Parathyroid adenoma (tissue), 2 donors: Measurements from ENCODE around the gene GAS7.

ENCODE experiments used
- H2AFZ ChIP-seq: fragments of 300-600 bp; sonication (generic); one replicate; pipeline ENCODE4 v1.7.0; 2017; ENCODE audit warnings: antibody characterized with exemption, mild to moderate bottlenecking
- H3K27ac ChIP-seq: fragments of 300-600 bp; sonication (generic); one replicate; pipeline ENCODE4 v1.7.0; 2017
- H3K27me3 ChIP-seq: fragments of 300-600 bp; sonication (generic); one replicate; pipeline ENCODE4 v1.7.0; 2017; ENCODE audit warnings: low read length; ENCODE audit not compliant: control insufficient read depth, insufficient read depth
- H3K36me3 ChIP-seq: fragments of 300-600 bp; sonication (generic); one replicate; pipeline ENCODE4 v1.7.0; 2017; ENCODE audit warnings: low read length; ENCODE audit not compliant: control insufficient read depth, insufficient read depth
- H3K4me1 ChIP-seq: fragments of 300-600 bp; sonication (generic); one replicate; pipeline ENCODE4 v1.7.0; 2017; ENCODE audit warnings: control low read depth
- H3K4me2 ChIP-seq: fragments of 300-600 bp; sonication (generic); one replicate; pipeline ENCODE4 v1.7.0; 2017; ENCODE audit warnings: low read length
- H3K4me3 ChIP-seq: fragments of 300-600 bp; sonication (generic); one replicate; pipeline ENCODE4 v1.7.0; 2017; ENCODE audit warnings: low read depth, low read length
- H3K79me2 ChIP-seq: fragments of 300-600 bp; sonication (generic); one replicate; pipeline ENCODE4 v1.7.0; 2017; ENCODE audit warnings: control low read depth
- H3K9ac ChIP-seq: fragments of 300-600 bp; sonication (generic); one replicate; pipeline ENCODE4 v1.7.0; 2017; ENCODE audit warnings: mild to moderate bottlenecking
- H3K9me3 ChIP-seq: fragments of 300-600 bp; sonication (generic); one replicate; pipeline ENCODE4 v1.7.0; 2017; ENCODE audit warnings: low read length; ENCODE audit not compliant: control insufficient read depth
- CTCF ChIP-seq: fragments of 300-600 bp; sonication (generic); IDR thresholded peaks from one replicate; pipeline ENCODE4 v1.7.0; 2017; ENCODE audit warnings: antibody characterized with exemption, mild to moderate bottlenecking
- donor health status: primary hyperparathyroidism.

The GAS7 gene

DNA sequence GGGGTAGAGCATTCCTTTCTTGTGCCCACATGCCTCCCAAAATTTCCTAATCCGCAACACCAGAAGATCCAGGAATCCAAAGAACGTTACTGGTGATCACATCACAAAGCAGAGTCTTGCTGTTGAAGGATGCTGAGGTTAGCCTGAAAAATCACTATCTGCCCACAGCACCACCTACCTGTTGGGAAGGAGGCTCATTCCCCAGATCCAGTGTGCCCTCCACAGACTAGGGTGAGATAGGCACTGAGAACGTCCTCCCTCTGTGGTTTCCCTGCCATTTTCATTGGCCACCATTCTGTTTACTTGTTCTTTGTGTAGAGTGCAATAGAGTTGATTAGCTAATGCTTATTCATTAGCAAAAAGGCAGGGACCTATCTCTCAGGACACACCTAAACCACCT lies 323.7 kb downstream of the GAS7 start:
- Histone ChIP-seq H2AFZ (no peak overlapping the region), H3K4me1 (no peaks in the 10 kb centered on the region), H3K4me3 (no peak overlapping the region), H3K27ac (no peak overlapping the region), H3K4me2 (no peak overlapping the region), H3K79me2 (no peaks in the 10 kb centered on the region), H3K9ac (no peak overlapping the region), H3K9me3 (no peaks in the 10 kb centered on the region), H3K36me3 (no peaks in the 10 kb centered on the region), H3K27me3 (no peaks in the 10 kb centered on the region)
- TF ChIP-seq CTCF, result no peak

DNA sequence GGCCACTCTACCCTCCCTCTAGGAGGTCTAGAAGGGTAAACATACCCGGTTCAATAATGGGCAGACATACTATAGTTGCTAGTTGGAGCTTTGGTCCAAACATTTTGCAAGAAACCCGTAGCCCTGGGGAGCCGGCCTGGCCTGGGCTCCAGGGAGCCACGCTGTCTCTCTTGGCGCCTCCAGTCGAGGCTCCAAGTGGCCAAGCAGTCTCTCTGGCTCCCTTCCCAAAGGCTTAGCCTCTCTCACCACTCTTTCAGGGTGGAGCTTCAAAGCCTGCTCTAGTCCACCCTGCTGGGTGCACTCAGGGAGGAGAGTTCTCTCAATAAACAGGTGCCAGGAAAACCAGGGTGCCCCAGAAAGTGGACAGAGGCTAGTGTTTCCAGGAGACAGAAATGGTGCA lies 325.6 kb downstream of the GAS7 start:
- no peak for TF ChIP-seq CTCF
- Histone ChIP-seq H3K36me3 (no peaks in the 10 kb centered on the region), H3K9ac (no peak overlapping the region), H3K4me3 (no peak overlapping the region), H3K79me2 (no peaks in the 10 kb centered on the region), H3K4me1 (no peaks in the 10 kb centered on the region), H2AFZ (no peak overlapping the region), H3K9me3 (no peaks in the 10 kb centered on the region), H3K27ac (no peak overlapping the region), H3K4me2 (no peak overlapping the region), H3K27me3 (no peaks in the 10 kb centered on the region)

GRCh38 chr17:9868552-9868951 lies 329.9 kb downstream of the GAS7 start:
- H3K4me1 ChIP-seq, result no peaks in the 10 kb centered on the region
- no peak overlapping the region for H3K4me3 ChIP-seq
- no peaks in the 10 kb centered on the region for H3K79me2 ChIP-seq
- no peak for TF ChIP-seq CTCF
- H3K27ac ChIP-seq, result no peak overlapping the region
- H3K9ac ChIP-seq, result no peak overlapping the region
- no peaks in the 10 kb centered on the region for H3K27me3 ChIP-seq
- H3K4me2 ChIP-seq, result no peak overlapping the region
- H3K36me3 ChIP-seq, result no peaks in the 10 kb centered on the region
- H2AFZ ChIP-seq, result no peak overlapping the region
- H3K9me3 ChIP-seq, result no peaks in the 10 kb centered on the region

DNA sequence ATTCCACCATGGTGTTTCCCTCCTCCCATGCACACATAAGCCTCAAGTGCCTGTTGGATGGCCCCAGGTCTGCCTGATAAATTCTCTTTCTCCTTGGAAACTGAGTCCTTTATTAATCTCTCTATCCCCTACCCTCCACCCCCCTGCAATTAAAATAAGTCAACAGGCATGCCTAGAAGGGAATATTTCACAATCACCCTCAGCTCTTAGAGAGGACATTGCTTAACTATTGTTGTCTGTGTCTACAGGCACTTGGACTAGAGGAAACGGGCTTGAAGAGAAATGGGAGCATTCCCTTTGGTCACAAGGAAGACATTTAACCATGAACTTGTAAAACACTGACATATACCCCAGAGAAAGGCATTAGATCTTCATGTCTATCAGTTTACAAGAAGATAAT lies 332.8 kb downstream of the GAS7 start:
- Histone ChIP-seq H3K9me3 (no peaks in the 10 kb centered on the region), H3K27ac (no peak overlapping the region), H3K27me3 (no peaks in the 10 kb centered on the region), H3K4me2 (no peak overlapping the region), H3K9ac (no peak overlapping the region), H3K4me1 (no peaks in the 10 kb centered on the region), H3K4me3 (no peak overlapping the region), H2AFZ (no peak overlapping the region), H3K79me2 (no peaks in the 10 kb centered on the region), H3K36me3 (no peaks in the 10 kb centered on the region)
- no peak for TF ChIP-seq CTCF

GRCh38 chr17:9862949-9863348 lies 335.5 kb downstream of the GAS7 start:
- Histone ChIP-seq H3K4me3 (no peak overlapping the region), H3K27me3 (no peaks in the 10 kb centered on the region), H3K9ac (no peak overlapping the region), H2AFZ (no peak overlapping the region), H3K4me2 (no peak overlapping the region), H3K27ac (no peak overlapping the region), H3K4me1 (no peaks in the 10 kb centered on the region), H3K79me2 (no peaks in the 10 kb centered on the region), H3K9me3 (peaks cover 3% of the 10 kb centered on the region), H3K36me3 (no peaks in the 10 kb centered on the region)
- no peak for TF ChIP-seq CTCF
